Fibroblast of lung (primary cell): ENCODE results near the gene SPI1. TPM values are rescaled to one million over a fixed set of nuclear protein-coding genes. Genes with fewer than 3 reads are reported as not detected.

Experiments used
- DNase-seq, 2 donors: peaks; one replicate each; pipeline versions ENCODE4 v3.0.0 to v3.0.0-alpha.2; 2010; ENCODE audit warnings: low read depth in 2 of 2
- H2AFZ ChIP-seq: 2 replicates; pipeline ENCODE4 v1.5.1; 2012; ENCODE audit warnings: low read length, control low read depth, inconsistent platforms
- H3K27ac ChIP-seq: 2 replicates; pipeline ENCODE4 v1.5.1; 2011; ENCODE audit warnings: low read length, control low read depth; ENCODE audit not compliant: insufficient read depth
- H3K27me3 ChIP-seq: 2 replicates; pipeline ENCODE4 v1.5.1; 2011; ENCODE audit warnings: mild to moderate bottlenecking, low read length; ENCODE audit not compliant: control insufficient read depth, insufficient read depth
- H3K36me3 ChIP-seq: 2 replicates; pipeline ENCODE4 v1.5.1; 2011; ENCODE audit warnings: low read length; ENCODE audit not compliant: control insufficient read depth, insufficient read depth
- H3K4me1 ChIP-seq: 2 replicates; pipeline ENCODE4 v1.5.1; 2011; ENCODE audit warnings: low read length; ENCODE audit not compliant: control insufficient read depth, insufficient read depth; ENCODE audit errors: extremely low read depth
- H3K4me2 ChIP-seq: 2 replicates; pipeline ENCODE4 v1.5.1; 2011; ENCODE audit warnings: low read length, control low read depth; ENCODE audit not compliant: insufficient read depth; ENCODE audit errors: extremely low read depth
- H3K4me3 ChIP-seq, 4 experiments: fragments of 200-600 bp in 1 of 4; sonication (generic) in 1 of 4; replicated peaks in 1 of 4; 2 replicates each; pipeline ENCODE4 v1.5.1; 2011 to 2016; ENCODE audit warnings: low read length in 4 of 4, low read depth in 3 of 4, mild to moderate bottlenecking in 3 of 4, control low read depth in 2 of 4, inconsistent platforms in 1 of 4, mixed read lengths in 1 of 4; ENCODE audit not compliant: insufficient read depth in 1 of 4; ENCODE audit errors: control extremely low read depth in 1 of 4
- H3K79me2 ChIP-seq: 2 replicates; pipeline ENCODE4 v1.5.1; 2012; ENCODE audit warnings: mild to moderate bottlenecking, low read length, inconsistent platforms; ENCODE audit not compliant: control insufficient read depth, insufficient read depth
- H3K9ac ChIP-seq: 2 replicates; pipeline ENCODE4 v1.5.1; 2011; ENCODE audit warnings: mild to moderate bottlenecking, low read length, control low read depth; ENCODE audit not compliant: insufficient read depth
- H3K9me3 ChIP-seq: 2 replicates; pipeline ENCODE4 v1.5.1; 2012; ENCODE audit warnings: low read depth, low read length; ENCODE audit not compliant: control insufficient read depth, insufficient read depth
- H4K20me1 ChIP-seq: 2 replicates; pipeline ENCODE4 v1.5.1; 2011; ENCODE audit warnings: low read length; ENCODE audit not compliant: control insufficient read depth, insufficient read depth; ENCODE audit errors: extremely low read depth
- CTCF ChIP-seq, 2 donors: IDR thresholded peaks in 1 of 2; conservative IDR thresholded peaks in 1 of 2; 1 replicate in 1 of 2; 2 replicates in 1 of 2; pipeline ENCODE4 v1.5.1; 2011 to 2012; ENCODE audit warnings: low read length in 2 of 2, control low read depth in 1 of 2, inconsistent platforms in 1 of 2, low read depth in 1 of 2, mild to moderate bottlenecking in 1 of 2
- EZH2 ChIP-seq: IDR thresholded peaks from 2 replicates; pipeline ENCODE4 v1.5.1; 2012; ENCODE audit warnings: low read length, control low read depth, mild to moderate bottlenecking; ENCODE audit errors: missing control alignments
- polyA plus RNA-seq, 2 donors: library from polyadenylated mRNA; depleted of rRNA in 1 of 2; stranded (reverse) in 1 of 2; unstranded in 1 of 2; fragments of >200 nt; gene quantifications; 2 replicates each; pipeline ENCODE4 v1.2.1, GENCODE V29; 2011 to 2012; ENCODE audit warnings: missing spikeins in 1 of 2
- total RNA-seq: library from RNA; depleted of rRNA; stranded (reverse); fragments of >200 nt; gene quantifications from 2 replicates; pipeline ENCODE4 v1.2.1, GENCODE V29; 2014

SPI1 gene
- total and polyA plus RNA-seq, 2 donors (not counting 1 experiment from before 2014, with no cell fraction given): not detected

GRCh38 chr11:47413351-47413750 is 35.0 kb upstream of the SPI1 start:
- H3K9ac ChIP-seq: no peak overlapping the region
- DNase-seq: no peak
- no peak for TF ChIP-seq CTCF (conservative IDR thresholded peaks at IDR 0.05 in 1 of 2, IDR thresholded peaks at IDR 0.05 in 1 of 2; ENCODE audit: low read depth in 1 of 2, low read length in 2 of 2)
- TF ChIP-seq EZH2: no peak
- H2AFZ ChIP-seq: no peak overlapping the region
- no peak overlapping the region for H3K4me3 ChIP-seq
- H4K20me1 ChIP-seq: no peaks in the 10 kb centered on the region
- H3K36me3 ChIP-seq: peaks cover 45% of the 10 kb centered on the region
- no peaks in the 10 kb centered on the region for H3K27me3 ChIP-seq
- H3K79me2 ChIP-seq: peaks cover 43% of the 10 kb centered on the region
- H3K4me1 ChIP-seq: peaks cover 49% of the 10 kb centered on the region
- H3K9me3 ChIP-seq: no peaks in the 10 kb centered on the region
- peak overlapping the region; percentile 59 for H3K27ac ChIP-seq
- H3K4me2 ChIP-seq: no peak overlapping the region

- TF ChIP-seq EZH2 (no peak), CTCF (conservative IDR thresholded peaks at IDR 0.05 in 1 of 2, IDR thresholded peaks at IDR 0.05 in 1 of 2; ENCODE audit: low read depth in 1 of 2, low read length in 2 of 2) (peak; percentile 66 to 77)
- Histone ChIP-seq H3K4me1 (peaks cover 50% of the 10 kb centered on the region), H3K4me2 (no peak overlapping the region), H3K27me3 (no peaks in the 10 kb centered on the region), H4K20me1 (no peaks in the 10 kb centered on the region), H3K4me3 (no peak overlapping the region), H3K27ac (no peak overlapping the region), H3K9me3 (no peaks in the 10 kb centered on the region), H3K79me2 (peaks cover 43% of the 10 kb centered on the region), H3K9ac (no peak overlapping the region), H2AFZ (no peak overlapping the region), H3K36me3 (peaks cover 37% of the 10 kb centered on the region)
- peak in 1 of 2 donors; percentile 32 for DNase-seq
These were observed 33.8 kb upstream of the SPI1 start for GRCh38 chr11:47411884-47412746.

- no peaks in the 10 kb centered on the region for H3K27me3 ChIP-seq
- peaks cover 35% of the 10 kb centered on the region for H3K36me3 ChIP-seq
- peaks cover 41% of the 10 kb centered on the region for H3K4me1 ChIP-seq
- no peak for DNase-seq
- TF ChIP-seq EZH2: no peak
- TF ChIP-seq CTCF (conservative IDR thresholded peaks at IDR 0.05 in 1 of 2, IDR thresholded peaks at IDR 0.05 in 1 of 2; ENCODE audit: low read depth in 1 of 2, low read length in 2 of 2): no peak
- no peak overlapping the region for H2AFZ ChIP-seq
- no peak overlapping the region for H3K9ac ChIP-seq
- H3K4me2 ChIP-seq: peak overlapping the region; percentile 88
- no peaks in the 10 kb centered on the region for H4K20me1 ChIP-seq
- H3K9me3 ChIP-seq: no peaks in the 10 kb centered on the region
- peaks cover 43% of the 10 kb centered on the region for H3K79me2 ChIP-seq
- H3K4me3 ChIP-seq: peak overlapping the region; percentile 30 to 75 (median 48)
- H3K27ac ChIP-seq: peak overlapping the region; percentile 42
These were observed 32.3 kb upstream of the SPI1 start for GRCh38 chr11:47410370-47411264.
